ENCODE results near the gene CROCC2.
A peak's percentile ranks its signal among the peaks of the same experiment; 100 is the strongest.

The CROCC2 gene

DNA sequence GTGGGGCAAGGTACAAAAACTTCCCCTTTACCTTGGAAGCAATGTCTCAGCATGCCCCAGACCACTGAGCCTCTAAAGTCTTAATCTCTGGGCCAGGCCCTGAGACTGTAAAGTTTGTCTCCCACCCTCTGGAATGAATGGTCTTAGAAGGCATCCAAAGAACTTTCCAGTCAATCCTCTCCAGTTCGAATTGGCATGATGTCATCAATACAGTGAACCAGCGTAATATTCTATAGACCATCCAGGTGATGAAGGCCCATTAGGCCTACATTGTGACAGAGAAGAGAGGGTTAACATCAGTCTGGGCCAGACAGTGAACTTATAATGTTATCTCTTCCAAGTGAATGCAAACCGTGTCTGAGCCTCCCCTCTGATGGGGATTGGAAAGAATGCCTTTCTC lies 21.4 kb upstream of the CROCC2 start:
- Mint-ChIP-seq H3K4me3 (no peak overlapping the region), H3K9me3 (no peaks in the 10 kb centered on the region), H3K4me1 (ENCODE audit: low read depth) (peaks cover 4% of the 10 kb centered on the region), H3K27me3 (ENCODE audit: low read depth) (peaks cover 6% of the 10 kb centered on the region), H3K36me3 (ENCODE audit: low read depth) (no peaks in the 10 kb centered on the region), H3K27ac (no peak overlapping the region)

DNA sequence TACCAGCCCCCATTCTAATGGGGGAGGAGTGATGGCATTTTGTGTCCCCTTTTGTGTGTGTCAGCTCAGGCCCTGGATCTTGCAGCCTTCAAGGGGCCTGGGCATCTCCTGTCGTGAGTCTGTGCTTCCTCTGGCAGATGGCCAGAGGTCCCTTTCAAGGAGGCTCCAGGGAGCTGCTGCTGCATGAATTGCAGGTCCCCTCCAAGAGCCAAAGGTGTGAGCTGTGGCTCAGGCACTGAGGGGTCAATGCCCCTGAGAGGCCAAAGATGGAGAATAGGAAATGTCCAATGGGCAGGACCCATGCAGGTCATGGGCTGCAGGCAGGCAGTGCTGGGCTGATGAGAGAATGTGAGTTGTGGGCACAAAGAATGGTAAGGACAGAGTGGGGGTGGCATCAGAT lies 20.6 kb upstream of the CROCC2 start:
- Mint-ChIP-seq H3K27ac (no peak overlapping the region), H3K9me3 (no peaks in the 10 kb centered on the region), H3K4me3 (no peak overlapping the region), H3K36me3 (ENCODE audit: low read depth) (no peaks in the 10 kb centered on the region), H3K4me1 (ENCODE audit: low read depth) (peaks cover 4% of the 10 kb centered on the region), H3K27me3 (ENCODE audit: low read depth) (peaks cover 6% of the 10 kb centered on the region)

DNA sequence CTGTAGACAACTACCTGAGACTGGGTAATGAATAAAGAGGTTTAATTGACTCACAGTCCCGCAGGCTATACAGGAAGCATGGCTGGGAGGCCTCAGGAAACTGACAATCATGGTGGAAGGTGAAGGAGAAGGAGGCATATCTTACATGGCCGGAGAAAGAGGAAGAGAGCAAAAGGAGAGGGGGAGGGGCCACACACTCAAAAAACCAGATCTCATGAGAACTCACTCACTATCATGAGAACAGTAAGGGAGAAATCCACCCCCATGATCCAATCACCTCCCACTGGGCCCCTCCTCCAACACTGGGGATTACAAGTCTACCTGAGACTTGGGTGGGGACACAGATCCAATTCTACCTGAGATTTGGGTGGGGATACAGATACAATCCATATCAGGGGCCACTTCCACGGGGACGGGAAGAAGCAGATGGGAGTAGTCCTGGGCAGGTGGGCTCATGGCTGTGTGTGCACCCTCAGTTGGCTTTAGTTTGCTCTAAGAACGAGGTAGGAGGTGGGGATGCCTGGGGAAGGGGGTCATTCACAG lies 20.0 kb upstream of the CROCC2 start:
- H3K4me3 Mint-ChIP-seq: no peak overlapping the region
- no peaks in the 10 kb centered on the region for H3K36me3 Mint-ChIP-seq (ENCODE audit: low read depth)
- H3K9me3 Mint-ChIP-seq: no peaks in the 10 kb centered on the region
- H3K27me3 Mint-ChIP-seq (ENCODE audit: low read depth): peaks cover 6% of the 10 kb centered on the region
- peaks cover 4% of the 10 kb centered on the region for H3K4me1 Mint-ChIP-seq (ENCODE audit: low read depth)
- H3K27ac Mint-ChIP-seq: no peak overlapping the region

DNA sequence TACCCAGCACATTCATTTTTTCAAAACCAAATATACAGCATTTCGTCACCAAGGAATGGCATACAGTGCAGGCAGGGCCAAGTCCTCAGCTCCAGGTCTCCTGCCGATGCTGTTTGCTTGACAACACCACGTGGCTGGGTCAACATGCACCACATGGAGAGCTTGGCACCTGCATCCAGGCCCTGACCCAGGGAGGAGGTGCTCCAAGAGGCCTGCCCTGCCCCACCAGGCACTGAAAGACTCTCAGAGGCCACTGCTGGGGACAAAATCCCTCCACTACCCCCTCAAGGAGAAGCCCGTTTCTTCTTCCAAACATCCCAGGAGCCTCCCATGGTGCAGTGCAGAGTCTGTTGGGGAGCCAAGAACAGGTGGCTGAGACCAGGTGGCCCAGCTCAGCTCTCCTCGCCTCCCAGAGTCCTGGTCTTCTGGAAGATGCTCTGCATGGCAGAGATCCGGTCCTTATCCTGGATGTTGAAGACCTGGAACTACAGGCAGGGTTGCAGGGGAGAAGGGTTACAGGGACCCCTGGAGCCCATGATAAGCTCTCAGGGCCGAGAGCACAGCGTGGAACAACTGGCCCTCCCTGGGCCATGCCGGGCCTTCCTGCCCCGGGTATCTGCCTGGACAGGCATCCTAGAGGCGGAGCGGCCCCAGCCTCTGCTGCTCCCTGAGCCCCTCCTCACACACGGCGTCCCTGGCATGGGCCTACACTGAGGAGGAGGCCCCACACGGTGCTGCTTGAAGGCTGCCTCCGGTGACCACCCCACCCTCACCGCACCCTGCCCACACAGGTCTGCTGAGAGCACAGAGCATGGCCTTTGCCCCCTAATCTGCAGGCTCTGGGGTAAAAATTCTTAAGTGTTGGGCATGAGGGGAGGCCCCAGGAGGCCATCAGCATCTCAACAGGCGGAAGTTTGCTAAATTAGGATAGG lies 19.2 kb upstream of the CROCC2 start:
- Mint-ChIP-seq H3K27ac (no peak overlapping the region), H3K27me3 (ENCODE audit: low read depth) (peaks cover 6% of the 10 kb centered on the region), H3K36me3 (ENCODE audit: low read depth) (no peaks in the 10 kb centered on the region), H3K9me3 (no peaks in the 10 kb centered on the region), H3K4me1 (ENCODE audit: low read depth) (peaks cover 4% of the 10 kb centered on the region), H3K4me3 (no peak overlapping the region)

DNA sequence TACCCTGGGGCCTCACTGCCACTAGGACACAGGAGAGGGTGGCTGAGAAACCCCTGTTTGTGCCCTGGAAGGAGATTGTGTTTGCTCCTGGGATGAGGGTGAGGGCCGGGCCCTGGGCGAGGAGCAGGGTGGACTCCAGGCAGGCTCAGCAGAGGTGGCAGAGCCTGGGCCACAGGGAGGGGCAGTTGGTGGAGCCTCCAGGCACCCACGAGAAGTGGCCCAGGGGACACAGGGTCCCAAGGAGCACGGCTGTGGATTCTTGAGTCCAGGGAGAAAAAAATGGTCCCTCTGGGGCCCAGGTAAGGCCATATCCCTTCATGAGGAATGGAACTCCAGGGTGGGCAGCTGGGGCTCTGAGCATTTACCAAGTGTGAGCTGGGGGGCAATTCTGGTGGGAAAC lies 18.5 kb upstream of the CROCC2 start:
- Mint-ChIP-seq H3K27ac (no peak overlapping the region), H3K9me3 (no peaks in the 10 kb centered on the region), H3K4me1 (ENCODE audit: low read depth) (peaks cover 4% of the 10 kb centered on the region), H3K27me3 (ENCODE audit: low read depth) (peaks cover 3% of the 10 kb centered on the region), H3K4me3 (no peak overlapping the region), H3K36me3 (ENCODE audit: low read depth) (no peaks in the 10 kb centered on the region)

DNA sequence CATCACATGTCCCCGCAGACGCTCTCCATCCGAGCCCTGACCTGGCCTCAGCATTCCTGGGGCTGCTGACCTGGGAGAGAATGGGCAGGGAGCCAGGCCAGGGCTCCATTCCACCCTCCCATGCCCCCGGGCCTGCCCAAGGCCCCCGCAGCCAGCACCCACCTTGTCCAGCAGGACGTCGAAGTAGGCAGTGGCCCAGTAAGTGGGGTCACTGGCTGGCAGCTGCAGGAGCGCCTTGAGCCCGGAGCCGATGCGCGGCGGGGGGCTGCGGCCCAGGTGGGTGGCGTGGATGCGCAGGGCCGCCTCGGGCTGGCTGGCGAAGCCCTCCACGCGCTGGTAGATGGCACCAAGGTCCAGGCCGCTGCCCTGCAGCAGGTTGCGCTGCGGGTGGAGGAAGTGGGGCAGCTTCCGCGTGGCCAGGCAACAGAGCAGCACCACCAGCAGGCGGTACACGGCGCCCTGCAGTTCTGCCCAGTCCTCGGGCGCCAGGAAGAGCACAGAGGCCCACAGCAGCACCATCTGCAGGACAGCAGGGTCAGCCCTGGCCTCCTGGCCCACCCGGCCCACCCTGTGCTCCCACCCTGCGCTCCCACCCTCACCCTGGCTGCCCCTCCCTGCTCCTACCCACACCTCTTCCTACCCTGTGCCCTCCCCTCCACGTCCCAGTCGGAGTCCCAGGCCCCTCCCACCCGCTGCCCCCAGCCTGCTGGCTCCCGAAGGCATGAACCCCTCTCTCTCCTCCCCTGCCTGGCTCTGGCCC lies 17.8 kb upstream of the CROCC2 start:
- H3K4me3 Mint-ChIP-seq: no peak overlapping the region
- H3K9me3 Mint-ChIP-seq: no peaks in the 10 kb centered on the region
- H3K27ac Mint-ChIP-seq: no peak overlapping the region
- peaks cover 4% of the 10 kb centered on the region for H3K4me1 Mint-ChIP-seq (ENCODE audit: low read depth)
- no peaks in the 10 kb centered on the region for H3K27me3 Mint-ChIP-seq (ENCODE audit: low read depth)
- no peaks in the 10 kb centered on the region for H3K36me3 Mint-ChIP-seq (ENCODE audit: low read depth)

DNA sequence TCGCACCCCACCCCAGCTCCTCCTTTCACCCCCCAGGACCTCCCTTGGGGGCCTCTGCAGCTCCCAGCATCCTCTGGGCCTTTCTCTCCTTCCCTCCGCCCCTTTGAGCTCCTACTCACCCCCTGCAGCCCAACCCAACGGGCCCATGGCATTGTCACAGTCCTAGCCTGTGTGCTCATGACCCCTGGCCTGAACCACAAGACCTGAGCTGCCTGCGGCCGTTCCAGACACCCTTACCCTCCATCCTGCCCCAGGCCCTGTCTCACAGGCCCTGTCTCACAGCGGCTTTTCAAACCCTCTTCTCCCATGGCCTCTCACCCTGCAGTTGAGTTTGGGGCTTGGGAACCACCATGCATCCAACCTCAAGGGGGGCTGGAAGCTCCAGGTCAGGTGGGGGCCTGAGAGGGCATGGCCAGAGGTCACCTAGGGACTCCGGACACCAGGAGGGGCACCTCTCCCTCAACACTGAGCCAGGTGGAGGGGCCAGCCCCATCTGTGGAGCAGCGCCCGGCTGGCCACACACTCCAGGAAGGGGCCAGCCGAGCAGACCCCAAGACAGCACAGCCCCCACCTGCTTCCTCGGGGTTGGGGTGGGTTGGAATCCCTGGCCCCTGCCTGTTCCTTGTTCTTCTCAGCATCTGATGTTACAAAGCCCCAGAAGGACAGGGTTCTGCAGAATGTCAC lies 17.1 kb upstream of the CROCC2 start:
- H3K36me3 Mint-ChIP-seq (ENCODE audit: low read depth): no peaks in the 10 kb centered on the region
- no peaks in the 10 kb centered on the region for H3K27me3 Mint-ChIP-seq (ENCODE audit: low read depth)
- H3K9me3 Mint-ChIP-seq: no peaks in the 10 kb centered on the region
- H3K27ac Mint-ChIP-seq: no peak overlapping the region
- no peak overlapping the region for H3K4me3 Mint-ChIP-seq
- H3K4me1 Mint-ChIP-seq (ENCODE audit: low read depth): peaks cover 4% of the 10 kb centered on the region

DNA sequence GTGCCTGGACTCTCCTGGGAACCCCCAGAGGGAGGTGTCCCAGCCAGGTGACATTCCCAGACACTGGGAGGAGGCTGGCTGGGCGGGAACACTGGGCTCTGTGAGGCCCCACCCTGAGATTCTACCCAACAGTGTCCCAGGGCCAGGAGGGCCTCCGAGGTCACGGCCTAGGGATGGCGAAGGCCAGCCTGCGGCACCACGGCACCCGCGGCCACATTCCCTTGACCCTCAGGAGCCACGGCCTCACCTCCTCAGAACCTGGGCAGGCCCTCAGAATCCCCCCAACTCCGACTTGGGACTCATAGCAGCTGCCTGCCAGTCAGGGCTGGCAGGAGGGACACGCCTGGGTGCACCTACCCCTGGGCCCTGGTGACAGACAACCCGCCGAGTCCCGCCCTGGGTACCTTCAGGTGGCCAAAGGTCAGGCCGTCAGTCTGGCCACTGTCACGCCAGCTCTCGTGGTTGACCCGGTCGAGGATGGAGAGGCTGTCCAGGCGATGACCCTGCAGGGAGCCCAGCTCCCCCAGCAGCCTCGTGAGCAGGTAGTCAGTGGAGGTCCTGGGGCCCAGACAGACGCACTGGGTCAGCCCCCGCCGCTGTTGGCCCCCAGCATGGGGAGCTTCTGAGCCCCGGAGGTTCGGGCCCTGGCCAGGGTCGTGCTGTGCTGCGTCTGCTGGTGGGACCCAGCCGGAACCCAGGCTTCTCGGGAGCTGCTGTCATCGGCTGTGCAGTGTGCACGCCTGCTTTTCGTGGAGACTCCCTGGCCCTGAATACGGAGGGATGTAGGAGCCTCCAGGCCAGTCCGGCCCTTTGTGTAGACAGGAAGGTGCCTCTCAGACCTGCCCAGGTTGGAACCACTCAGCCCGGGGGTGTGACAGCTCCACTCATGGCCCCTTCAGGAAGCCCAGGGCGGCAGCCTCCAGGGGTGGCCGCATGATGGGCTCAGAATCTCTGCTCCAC lies 16.3 kb upstream of the CROCC2 start:
- Mint-ChIP-seq H3K4me3 (no peak overlapping the region), H3K27ac (no peak overlapping the region), H3K9me3 (no peaks in the 10 kb centered on the region), H3K27me3 (ENCODE audit: low read depth) (no peaks in the 10 kb centered on the region), H3K36me3 (ENCODE audit: low read depth) (no peaks in the 10 kb centered on the region), H3K4me1 (ENCODE audit: low read depth) (peaks cover 4% of the 10 kb centered on the region)

DNA sequence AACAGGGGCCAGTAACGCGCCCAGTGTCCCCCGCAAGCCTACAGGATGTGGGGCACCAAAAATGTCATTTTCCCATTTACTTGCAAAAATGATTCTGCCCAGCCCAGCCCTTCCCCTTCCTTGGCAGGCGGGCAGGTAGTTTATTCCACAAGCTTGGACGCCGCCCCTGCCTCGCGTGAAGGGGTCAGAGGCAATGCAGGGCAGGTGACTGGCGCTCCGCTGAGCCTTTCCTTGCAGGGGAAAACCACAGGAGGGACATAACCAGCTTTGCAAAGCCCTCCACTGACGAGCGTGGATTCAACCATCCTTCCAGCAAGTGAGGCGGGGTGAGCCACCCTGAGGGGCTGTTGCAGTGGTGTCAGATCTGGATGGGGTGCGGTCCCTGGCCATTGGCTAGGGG lies 15.4 kb upstream of the CROCC2 start:
- H3K27me3 Mint-ChIP-seq (ENCODE audit: low read depth): no peaks in the 10 kb centered on the region
- H3K27ac Mint-ChIP-seq: no peak overlapping the region
- H3K4me1 Mint-ChIP-seq (ENCODE audit: low read depth): peaks cover 3% of the 10 kb centered on the region
- H3K9me3 Mint-ChIP-seq: no peaks in the 10 kb centered on the region
- H3K4me3 Mint-ChIP-seq: no peak overlapping the region
- no peaks in the 10 kb centered on the region for H3K36me3 Mint-ChIP-seq (ENCODE audit: low read depth)

DNA sequence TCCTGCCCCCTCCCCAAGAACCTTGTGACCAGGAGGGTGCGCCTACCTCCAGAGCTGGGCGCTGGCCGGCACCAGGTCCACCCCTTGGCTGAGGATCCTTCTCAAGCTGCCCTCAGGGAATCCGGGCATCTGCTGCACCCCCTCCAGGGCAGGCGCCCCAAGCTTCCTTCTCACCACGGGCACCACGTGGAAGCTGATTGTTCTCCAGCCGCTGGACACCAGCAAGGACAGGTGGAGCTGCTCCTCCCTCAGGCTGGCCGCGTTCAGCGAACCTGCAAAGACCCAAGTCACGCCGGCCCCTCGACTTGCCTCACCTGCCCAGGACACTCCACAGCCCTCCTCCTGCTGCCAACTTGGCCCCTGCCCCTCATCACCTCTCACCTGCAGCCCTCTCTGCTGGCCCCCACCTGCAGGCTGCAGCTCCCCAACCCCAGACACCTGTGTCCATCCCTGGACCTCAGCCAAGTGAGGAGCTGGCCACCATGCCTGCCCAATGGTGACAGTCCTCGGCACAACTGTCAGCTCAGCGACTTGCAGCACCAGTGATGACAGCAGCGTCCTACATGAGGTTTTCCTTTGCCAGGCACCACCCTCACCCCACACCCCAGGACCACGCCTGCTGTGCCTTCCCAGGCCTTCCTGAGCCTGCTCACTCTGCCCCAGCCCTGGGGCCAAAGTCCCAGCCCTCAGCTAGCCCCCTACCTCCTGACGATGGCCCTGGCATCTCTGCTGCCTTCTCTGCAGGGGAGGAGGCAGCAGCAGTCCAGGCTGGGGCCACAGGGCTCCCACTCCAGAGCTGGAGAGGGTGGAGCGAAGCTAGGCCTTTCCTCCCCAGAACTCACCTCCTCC lies 14.4 kb upstream of the CROCC2 start:
- no peaks in the 10 kb centered on the region for H3K27me3 Mint-ChIP-seq (ENCODE audit: low read depth)
- H3K9me3 Mint-ChIP-seq: no peaks in the 10 kb centered on the region
- H3K27ac Mint-ChIP-seq: no peak overlapping the region
- no peaks in the 10 kb centered on the region for H3K4me1 Mint-ChIP-seq (ENCODE audit: low read depth)
- no peaks in the 10 kb centered on the region for H3K36me3 Mint-ChIP-seq (ENCODE audit: low read depth)
- H3K4me3 Mint-ChIP-seq: no peak overlapping the region

DNA sequence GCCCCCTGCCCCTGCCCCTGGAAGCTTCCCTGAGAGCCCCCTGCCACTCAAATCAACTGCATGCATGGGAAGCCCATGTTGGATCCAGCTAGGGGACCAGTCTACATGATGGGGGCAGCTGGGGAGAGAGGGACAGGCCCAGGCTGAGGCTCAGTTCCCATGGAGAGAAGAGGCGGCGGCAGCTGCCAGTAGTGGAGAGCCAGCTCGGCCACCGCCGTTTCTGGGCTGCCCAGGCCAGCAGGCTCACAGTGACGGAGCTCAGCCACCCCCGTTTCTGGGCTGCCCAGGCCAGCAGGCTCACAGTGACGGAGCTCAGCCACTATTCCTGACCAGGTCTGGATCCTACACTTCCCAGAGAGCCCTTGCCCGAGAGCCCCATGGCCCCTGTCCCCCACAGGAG lies 13.8 kb upstream of the CROCC2 start:
- Mint-ChIP-seq H3K36me3 (ENCODE audit: low read depth) (no peaks in the 10 kb centered on the region), H3K4me1 (ENCODE audit: low read depth) (no peaks in the 10 kb centered on the region), H3K4me3 (no peak overlapping the region), H3K27me3 (ENCODE audit: low read depth) (no peaks in the 10 kb centered on the region), H3K27ac (no peak overlapping the region), H3K9me3 (no peaks in the 10 kb centered on the region)

DNA sequence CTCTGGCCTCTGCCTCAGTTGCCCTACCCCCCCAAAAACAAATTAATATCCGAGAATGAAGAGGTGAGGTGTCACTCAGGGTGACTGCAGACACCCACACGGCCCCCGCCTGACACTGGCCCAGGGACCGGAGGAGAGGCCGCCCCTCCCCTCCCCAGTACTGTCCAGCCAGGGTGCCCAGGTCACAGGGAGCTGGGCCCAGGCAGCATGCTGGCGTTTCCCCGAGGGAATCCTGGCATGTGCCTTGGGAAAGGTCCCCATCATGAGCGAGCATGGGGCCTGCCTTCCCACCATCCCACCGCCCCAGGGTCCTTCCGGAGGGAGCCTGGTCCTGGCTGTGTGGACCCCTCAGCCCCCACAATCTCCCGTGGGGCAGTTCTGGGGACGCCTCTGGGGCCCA lies 13.2 kb upstream of the CROCC2 start:
- no peak overlapping the region for H3K4me3 Mint-ChIP-seq
- H3K9me3 Mint-ChIP-seq: no peaks in the 10 kb centered on the region

DNA sequence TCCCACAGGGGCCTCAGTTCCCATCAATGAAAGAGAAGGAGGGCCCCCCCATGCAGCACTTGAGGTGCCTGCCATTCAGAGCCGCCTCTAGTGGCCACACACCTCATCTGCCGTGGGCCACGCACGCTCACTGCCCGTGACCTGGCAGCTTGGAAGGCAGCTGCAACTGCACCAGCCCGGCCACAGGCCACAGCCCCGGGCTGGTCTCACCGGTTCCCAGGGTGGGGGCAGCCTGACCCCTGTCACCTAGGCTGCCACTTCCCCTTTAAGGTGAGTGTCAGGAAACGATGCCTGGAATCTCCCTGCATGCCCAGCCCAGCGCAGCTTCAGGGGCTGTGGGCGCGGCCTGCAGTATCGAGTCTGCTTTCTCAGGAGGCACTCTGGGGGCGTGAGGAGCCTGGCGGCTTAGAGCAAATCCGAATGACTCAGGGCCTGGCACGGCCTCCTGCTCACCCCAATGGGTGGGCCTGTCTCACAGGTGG lies 12.7 kb upstream of the CROCC2 start:
- Mint-ChIP-seq H3K9me3 (no peaks in the 10 kb centered on the region), H3K27ac (peak overlapping the region; percentile 15), H3K4me1 (ENCODE audit: low read depth) (no peaks in the 10 kb centered on the region), H3K36me3 (ENCODE audit: low read depth) (no peaks in the 10 kb centered on the region), H3K27me3 (ENCODE audit: low read depth) (no peaks in the 10 kb centered on the region), H3K4me3 (no peak overlapping the region)

More for the DNA sequence above, 13.2 kb upstream of the CROCC2 start:
- H3K36me3 Mint-ChIP-seq (ENCODE audit: low read depth): no peaks in the 10 kb centered on the region
- H3K27me3 Mint-ChIP-seq (ENCODE audit: low read depth): no peaks in the 10 kb centered on the region
- no peaks in the 10 kb centered on the region for H3K4me1 Mint-ChIP-seq (ENCODE audit: low read depth)
- no peak overlapping the region for H3K27ac Mint-ChIP-seq
